IMR-90 (cell line): ENCODE results near the gene TMCO1.

Source experiments
- CHD1 ChIP-seq: IDR thresholded peaks from 2 replicates; pipeline ENCODE4 v1.6.1; 2012; ENCODE audit warnings: low read depth, low read length, improper control_type of control experiment
- MAZ ChIP-seq: IDR thresholded peaks from 2 replicates; pipeline ENCODE4 v1.6.1; 2012; ENCODE audit warnings: low read depth, mild to moderate bottlenecking, low read length, improper control_type of control experiment, moderate library complexity, borderline replicate concordance
- MXI1 ChIP-seq: IDR thresholded peaks from 2 replicates; pipeline ENCODE4 v1.6.1; 2012; ENCODE audit warnings: low read depth, mild to moderate bottlenecking, low read length, moderate library complexity, borderline replicate concordance
- POLR2A ChIP-seq: IDR thresholded peaks from 2 replicates; pipeline ENCODE4 v1.6.1; 2012; ENCODE audit warnings: mild to moderate bottlenecking, low read depth, low read length
- RAD21 ChIP-seq: IDR thresholded peaks from 2 replicates; pipeline ENCODE4 v1.6.1; 2012; ENCODE audit warnings: low read length, improper control_type of control experiment
- RFX5 ChIP-seq: IDR thresholded peaks from 2 replicates; pipeline ENCODE4 v1.8.0; 2012; ENCODE audit warnings: low read depth, mild to moderate bottlenecking, low read length, moderate library complexity
- SMC3 ChIP-seq: fragments of 150-350 bp; IDR thresholded peaks from 2 replicates; pipeline ENCODE4 v1.6.1; 2016; ENCODE audit warnings: low read depth, mild to moderate bottlenecking, antibody characterized with exemption, low read length, moderate library complexity
- TF ChIP-seq, protein P1 (sequence below): fragments of 150-350 bp; IDR thresholded peaks from 2 replicates; pipeline ENCODE4 v1.6.1; 2017; ENCODE audit warnings: mild to moderate bottlenecking, antibody characterized with exemption, low read length, low read depth
- TF ChIP-seq, protein P2 (sequence below): conservative IDR thresholded peaks from 2 replicates; pipeline ENCODE4 v1.5.1; 2012; ENCODE audit warnings: mild to moderate bottlenecking, low read depth, low read length, improper control_type of control experiment
- TF ChIP-seq, protein P3 (sequence below): fragments of 150-350 bp; IDR thresholded peaks from 2 replicates; pipeline ENCODE4 v1.6.1; 2016; ENCODE audit warnings: low read depth, mild to moderate bottlenecking, low read length, moderate library complexity, borderline replicate concordance

DNA sequence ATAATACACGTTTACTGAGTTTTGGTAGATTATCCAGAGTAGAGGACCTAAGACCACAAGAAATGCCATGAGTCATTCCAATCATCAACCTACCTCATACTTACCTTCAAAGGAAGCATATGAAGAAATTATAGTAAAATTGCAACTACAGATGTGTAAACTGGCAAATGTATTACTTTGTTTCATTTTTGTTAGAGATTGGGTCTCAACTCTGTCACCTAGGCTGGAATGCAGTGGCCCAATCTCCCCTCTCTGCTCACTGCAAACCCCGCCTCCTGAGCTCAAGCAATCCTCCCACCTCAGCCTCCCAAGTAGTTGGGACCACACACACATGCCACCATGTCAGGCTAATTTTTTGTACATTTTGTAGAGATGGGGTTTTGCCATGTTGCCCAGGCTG is 5.2 kb downstream of the TMCO1 start:
- no peak for TF ChIP-seq RAD21
- TF ChIP-seq, protein P1, sequence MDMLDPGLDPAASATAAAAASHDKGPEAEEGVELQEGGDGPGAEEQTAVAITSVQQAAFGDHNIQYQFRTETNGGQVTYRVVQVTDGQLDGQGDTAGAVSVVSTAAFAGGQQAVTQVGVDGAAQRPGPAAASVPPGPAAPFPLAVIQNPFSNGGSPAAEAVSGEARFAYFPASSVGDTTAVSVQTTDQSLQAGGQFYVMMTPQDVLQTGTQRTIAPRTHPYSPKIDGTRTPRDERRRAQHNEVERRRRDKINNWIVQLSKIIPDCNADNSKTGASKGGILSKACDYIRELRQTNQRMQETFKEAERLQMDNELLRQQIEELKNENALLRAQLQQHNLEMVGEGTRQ: no peak
- TF ChIP-seq, protein P2, sequence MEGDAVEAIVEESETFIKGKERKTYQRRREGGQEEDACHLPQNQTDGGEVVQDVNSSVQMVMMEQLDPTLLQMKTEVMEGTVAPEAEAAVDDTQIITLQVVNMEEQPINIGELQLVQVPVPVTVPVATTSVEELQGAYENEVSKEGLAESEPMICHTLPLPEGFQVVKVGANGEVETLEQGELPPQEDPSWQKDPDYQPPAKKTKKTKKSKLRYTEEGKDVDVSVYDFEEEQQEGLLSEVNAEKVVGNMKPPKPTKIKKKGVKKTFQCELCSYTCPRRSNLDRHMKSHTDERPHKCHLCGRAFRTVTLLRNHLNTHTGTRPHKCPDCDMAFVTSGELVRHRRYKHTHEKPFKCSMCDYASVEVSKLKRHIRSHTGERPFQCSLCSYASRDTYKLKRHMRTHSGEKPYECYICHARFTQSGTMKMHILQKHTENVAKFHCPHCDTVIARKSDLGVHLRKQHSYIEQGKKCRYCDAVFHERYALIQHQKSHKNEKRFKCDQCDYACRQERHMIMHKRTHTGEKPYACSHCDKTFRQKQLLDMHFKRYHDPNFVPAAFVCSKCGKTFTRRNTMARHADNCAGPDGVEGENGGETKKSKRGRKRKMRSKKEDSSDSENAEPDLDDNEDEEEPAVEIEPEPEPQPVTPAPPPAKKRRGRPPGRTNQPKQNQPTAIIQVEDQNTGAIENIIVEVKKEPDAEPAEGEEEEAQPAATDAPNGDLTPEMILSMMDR: no peak
- no peak for TF ChIP-seq RFX5
- no peak for TF ChIP-seq POLR2A
- TF ChIP-seq MXI1: no peak
- TF ChIP-seq, protein P3, sequence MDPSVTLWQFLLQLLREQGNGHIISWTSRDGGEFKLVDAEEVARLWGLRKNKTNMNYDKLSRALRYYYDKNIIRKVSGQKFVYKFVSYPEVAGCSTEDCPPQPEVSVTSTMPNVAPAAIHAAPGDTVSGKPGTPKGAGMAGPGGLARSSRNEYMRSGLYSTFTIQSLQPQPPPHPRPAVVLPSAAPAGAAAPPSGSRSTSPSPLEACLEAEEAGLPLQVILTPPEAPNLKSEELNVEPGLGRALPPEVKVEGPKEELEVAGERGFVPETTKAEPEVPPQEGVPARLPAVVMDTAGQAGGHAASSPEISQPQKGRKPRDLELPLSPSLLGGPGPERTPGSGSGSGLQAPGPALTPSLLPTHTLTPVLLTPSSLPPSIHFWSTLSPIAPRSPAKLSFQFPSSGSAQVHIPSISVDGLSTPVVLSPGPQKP: no peak
- no peak for TF ChIP-seq MAZ
- TF ChIP-seq CHD1: no peak
- TF ChIP-seq SMC3: no peak
